ENCODE measurements around the gene KISS1R.

KISS1R gene

GRCh38 chr19:958967-959855 is 42.1 kb downstream of the KISS1R start:
- no peak for TF ChIP-seq CTCF (IDR thresholded peaks at IDR 0.05; ENCODE audit: control insufficient read depth, extremely low read depth, insufficient read depth)
- H3K4me3 ChIP-seq (ENCODE audit: low read depth, low read length): no peak overlapping the region
- no peak for DNase-seq (ENCODE audit: low read depth)

- DNase-seq (ENCODE audit: low read depth): no peak
- no peak overlapping the region for H3K4me3 ChIP-seq (ENCODE audit: low read depth, low read length)
- TF ChIP-seq CTCF (IDR thresholded peaks at IDR 0.05; ENCODE audit: control insufficient read depth, extremely low read depth, insufficient read depth): no peak
Measured at GRCh38 chr19:960020-960419, 42.9 kb downstream of the KISS1R start.

GRCh38 chr19:960601-960938 is 43.4 kb downstream of the KISS1R start:
- DNase-seq (ENCODE audit: low read depth): no peak
- no peak overlapping the region for H3K4me3 ChIP-seq (ENCODE audit: low read depth, low read length)
- TF ChIP-seq CTCF (IDR thresholded peaks at IDR 0.05; ENCODE audit: control insufficient read depth, extremely low read depth, insufficient read depth): no peak

- TF ChIP-seq CTCF (IDR thresholded peaks at IDR 0.05; ENCODE audit: control insufficient read depth, extremely low read depth, insufficient read depth): no peak
- H3K4me3 ChIP-seq (ENCODE audit: low read depth, low read length): no peak overlapping the region
- DNase-seq (ENCODE audit: low read depth): no peak
Measured at GRCh38 chr19:961866-962620, 44.9 kb downstream of the KISS1R start.

GRCh38 chr19:962683-963400 is 45.7 kb downstream of the KISS1R start:
- no peak for DNase-seq (ENCODE audit: low read depth)
- H3K4me3 ChIP-seq (ENCODE audit: low read depth, low read length): no peak overlapping the region
- TF ChIP-seq CTCF (IDR thresholded peaks at IDR 0.05; ENCODE audit: control insufficient read depth, extremely low read depth, insufficient read depth): no peak

GRCh38 chr19:963486-963951 is 46.4 kb downstream of the KISS1R start:
- DNase-seq (ENCODE audit: low read depth): no peak
- TF ChIP-seq CTCF (IDR thresholded peaks at IDR 0.05; ENCODE audit: control insufficient read depth, extremely low read depth, insufficient read depth): no peak
- no peak overlapping the region for H3K4me3 ChIP-seq (ENCODE audit: low read depth, low read length)
